Mesendoderm (in vitro differentiated cells): Measurements from ENCODE around the gene GLT8D1.
A peak's percentile ranks its signal among the peaks of the same experiment; 100 is the strongest.

Experiments
- DNase-seq: peaks from one replicate; pipeline ENCODE4 v3.0.0; 2013
- H2AK5ac ChIP-seq: 2 replicates; pipeline ENCODE4 v1.6.1; 2013; ENCODE audit warnings: low read length, inconsistent platforms
- H2BK120ac ChIP-seq: 2 replicates; pipeline ENCODE4 v1.6.1; 2013; ENCODE audit warnings: low read depth, mild to moderate bottlenecking, low read length, moderate library complexity, mixed read lengths
- H2BK15ac ChIP-seq: replicated peaks from 2 replicates; pipeline ENCODE4 v1.6.1; 2013; ENCODE audit warnings: low read depth, mild to moderate bottlenecking, moderate library complexity
- H2BK5ac ChIP-seq: 2 replicates; pipeline ENCODE4 v1.6.1; 2013; ENCODE audit warnings: low read length, inconsistent platforms
- H3K18ac ChIP-seq: 2 replicates; pipeline ENCODE4 v1.6.1; 2013; ENCODE audit warnings: mild to moderate bottlenecking, low read length, mixed read lengths
- H3K23ac ChIP-seq: one replicate; pipeline ENCODE4 v1.6.1; 2013; ENCODE audit warnings: low read length
- H3K27ac ChIP-seq: 2 replicates; pipeline ENCODE4 v1.5.1; 2013; ENCODE audit warnings: low read depth, mild to moderate bottlenecking, inconsistent platforms, low read length, moderate library complexity
- H3K27me3 ChIP-seq: 2 replicates; pipeline ENCODE4 v1.6.1; 2013; ENCODE audit warnings: low read length, control low read depth, mild to moderate bottlenecking, inconsistent platforms; ENCODE audit not compliant: insufficient read depth, poor library complexity
- H3K36me3 ChIP-seq: 2 replicates; pipeline ENCODE4 v1.6.1; 2013; ENCODE audit warnings: low read length, inconsistent platforms; ENCODE audit not compliant: control insufficient read depth, insufficient read depth
- H3K4ac ChIP-seq: one replicate; pipeline ENCODE4 v1.6.1; 2013; ENCODE audit warnings: low read depth, mild to moderate bottlenecking, low read length, moderate library complexity
- H3K4me1 ChIP-seq: 2 replicates; pipeline ENCODE4 v1.6.1; 2013; ENCODE audit warnings: low read depth, low read length, inconsistent platforms; ENCODE audit not compliant: control insufficient read depth
- H3K4me2 ChIP-seq: 2 replicates; pipeline ENCODE4 v1.6.1; 2013; ENCODE audit warnings: low read length
- H3K4me3 ChIP-seq: 2 replicates; pipeline ENCODE4 v1.5.1; 2013; ENCODE audit warnings: mild to moderate bottlenecking, low read length
- H3K56ac ChIP-seq: one replicate; pipeline ENCODE4 v1.6.1; 2013; ENCODE audit warnings: low read length
- H3K79me1 ChIP-seq: 2 replicates; pipeline ENCODE4 v1.6.1; 2013; ENCODE audit warnings: low read length, inconsistent platforms
- H3K79me2 ChIP-seq: 2 replicates; pipeline ENCODE4 v1.6.1; 2013; ENCODE audit warnings: mild to moderate bottlenecking, low read length; ENCODE audit not compliant: control insufficient read depth, insufficient read depth
- H3K9ac ChIP-seq: 2 replicates; pipeline ENCODE4 v1.6.1; 2013; ENCODE audit warnings: low read length, inconsistent platforms
- H4K5ac ChIP-seq: one replicate; pipeline ENCODE4 v1.6.1; 2013; ENCODE audit warnings: low read length
- H4K8ac ChIP-seq: one replicate; pipeline ENCODE4 v1.6.1; 2013; ENCODE audit warnings: low read depth, mild to moderate bottlenecking, control low read depth, low read length, moderate library complexity
- WGBS: extraction: QIAGEN DNeasy Blood & Tissue Kit; methylation state at CpG from one replicate; pipeline ENCODE4 v1.1.7; 2013; ENCODE audit warnings: low lambda C conversion rate, missing lambda C conversion rate; ENCODE audit not compliant: insufficient coverage; ENCODE audit errors: extremely low coverage; 5-methylcytosine and 5-hydroxymethylcytosine counted together

The GLT8D1 gene

DNA sequence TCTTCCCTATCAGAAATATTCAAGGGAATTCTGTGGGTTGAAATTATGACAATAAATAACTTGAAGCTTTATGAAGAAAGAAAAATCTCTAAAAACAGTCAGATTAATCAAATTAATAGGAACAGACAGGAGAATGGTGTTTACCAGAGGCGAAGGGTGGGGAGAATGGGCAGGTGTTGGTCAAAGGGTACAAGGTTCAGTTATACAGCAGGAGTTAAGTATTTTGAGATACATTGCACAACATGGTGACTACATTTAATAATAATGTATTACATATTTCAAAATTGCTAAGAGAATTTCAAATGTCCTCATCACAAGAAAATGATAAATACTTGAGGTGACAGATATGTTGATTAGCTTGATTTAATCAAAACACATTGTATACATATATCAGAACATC lies 18.9 kb upstream of the GLT8D1 start:
- H3K79me2 ChIP-seq = no peaks in the 10 kb centered on the region
- H4K8ac ChIP-seq = no peak overlapping the region
- no peak overlapping the region for H3K4me3 ChIP-seq
- H2BK120ac ChIP-seq = no peak overlapping the region
- H4K5ac ChIP-seq = no peak overlapping the region
- no peak overlapping the region for H2AK5ac ChIP-seq
- no peak overlapping the region for H3K56ac ChIP-seq
- no peaks in the 10 kb centered on the region for H3K27me3 ChIP-seq
- H3K27ac ChIP-seq = no peak overlapping the region
- no peak overlapping the region for H3K4ac ChIP-seq
- no peaks in the 10 kb centered on the region for H3K79me1 ChIP-seq
- H3K18ac ChIP-seq = no peak overlapping the region
- H2BK5ac ChIP-seq = no peak overlapping the region
- no peak overlapping the region for H3K9ac ChIP-seq
- DNase-seq = no peak
- no CpG with 5 or more reads among the region's 1 CpG for WGBS
- H3K36me3 ChIP-seq = no peaks in the 10 kb centered on the region
- H3K23ac ChIP-seq = no peak overlapping the region
- no peak overlapping the region for H3K4me2 ChIP-seq
- H2BK15ac ChIP-seq = no peak overlapping the region
- no peaks in the 10 kb centered on the region for H3K4me1 ChIP-seq

DNA sequence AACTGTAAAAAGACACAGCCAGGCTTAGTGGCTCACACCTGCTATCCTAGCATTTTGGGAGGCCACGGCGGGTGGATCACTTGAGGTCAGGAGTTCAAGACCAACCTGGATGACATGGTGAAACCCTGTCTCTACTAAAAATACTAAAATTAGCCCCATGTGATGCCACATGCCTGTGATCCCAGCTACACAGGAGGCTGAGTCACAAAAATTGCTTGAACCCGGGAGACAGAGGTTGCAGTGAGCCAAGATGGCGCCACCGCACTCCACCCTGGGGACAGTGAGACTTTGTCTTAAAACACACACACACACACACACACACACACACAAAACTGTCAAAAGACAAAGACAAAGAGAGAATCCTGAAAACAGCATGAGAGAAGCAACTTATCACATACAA lies 18.3 kb upstream of the GLT8D1 start:
- no CpG with 5 or more reads among the region's 5 CpGs for WGBS
- H3K9ac ChIP-seq = no peak overlapping the region
- H3K4me1 ChIP-seq = no peaks in the 10 kb centered on the region
- H3K79me1 ChIP-seq = no peaks in the 10 kb centered on the region
- no peak overlapping the region for H2AK5ac ChIP-seq
- no peak overlapping the region for H2BK120ac ChIP-seq
- DNase-seq = peak; percentile 4
- H4K5ac ChIP-seq = no peak overlapping the region
- no peak overlapping the region for H3K18ac ChIP-seq
- H3K23ac ChIP-seq = no peak overlapping the region
- H3K27me3 ChIP-seq = no peaks in the 10 kb centered on the region
- H3K36me3 ChIP-seq = no peaks in the 10 kb centered on the region
- H2BK15ac ChIP-seq = no peak overlapping the region
- no peaks in the 10 kb centered on the region for H3K79me2 ChIP-seq
- H3K4me2 ChIP-seq = no peak overlapping the region
- H2BK5ac ChIP-seq = no peak overlapping the region
- no peak overlapping the region for H3K56ac ChIP-seq
- no peak overlapping the region for H3K27ac ChIP-seq
- H4K8ac ChIP-seq = no peak overlapping the region
- H3K4ac ChIP-seq = no peak overlapping the region
- H3K4me3 ChIP-seq = no peak overlapping the region

DNA sequence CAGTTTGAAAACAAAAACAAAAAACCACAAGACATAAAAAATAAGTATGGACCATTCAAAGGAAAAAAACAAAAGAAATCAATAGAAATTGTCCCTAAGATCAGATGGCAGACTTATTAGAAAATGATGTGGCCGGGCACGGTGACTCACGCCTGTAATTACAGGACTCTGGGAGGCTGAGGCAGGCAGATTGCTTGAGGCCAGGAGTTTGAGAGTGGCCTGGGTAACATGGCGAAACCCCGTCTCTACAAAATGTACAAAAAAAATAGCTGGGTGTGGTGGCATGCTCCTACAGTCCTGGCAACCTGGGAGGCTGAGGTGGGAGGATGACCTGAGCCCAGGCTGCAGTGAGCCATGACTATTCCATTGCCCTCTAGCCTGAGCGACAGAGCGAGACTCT lies 16.9 kb upstream of the GLT8D1 start:
- Histone ChIP-seq H3K4me1 (no peaks in the 10 kb centered on the region), H2BK15ac (no peak overlapping the region), H3K79me2 (no peaks in the 10 kb centered on the region), H3K23ac (no peak overlapping the region), H3K4me3 (no peak overlapping the region), H2AK5ac (no peak overlapping the region), H3K79me1 (no peaks in the 10 kb centered on the region), H4K8ac (no peak overlapping the region), H3K36me3 (no peaks in the 10 kb centered on the region), H2BK5ac (no peak overlapping the region), H3K4ac (no peak overlapping the region), H3K56ac (no peak overlapping the region), H2BK120ac (no peak overlapping the region), H3K27me3 (no peaks in the 10 kb centered on the region), H3K4me2 (no peak overlapping the region), H3K9ac (no peak overlapping the region), H4K5ac (no peak overlapping the region), H3K18ac (no peak overlapping the region), H3K27ac (no peak overlapping the region)
- DNase-seq = no peak
- no CpG with 5 or more reads among the region's 7 CpGs for WGBS

DNA sequence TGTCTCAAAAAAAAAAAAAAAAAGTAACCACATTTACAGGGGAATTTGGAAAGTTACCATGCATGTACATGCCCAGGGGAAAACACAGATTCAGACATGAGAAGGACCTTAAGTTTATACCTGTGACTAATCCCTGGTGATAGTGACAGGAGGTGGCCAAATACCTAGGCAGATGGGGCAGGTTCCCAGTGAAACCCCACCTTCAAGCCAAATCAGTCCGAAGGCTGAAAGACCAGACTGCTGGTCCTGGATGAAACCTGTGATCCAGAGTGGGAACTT lies 16.1 kb upstream of the GLT8D1 start:
- H4K5ac ChIP-seq = no peak overlapping the region
- no peaks in the 10 kb centered on the region for H3K79me2 ChIP-seq
- H4K8ac ChIP-seq = no peak overlapping the region
- H2AK5ac ChIP-seq = no peak overlapping the region
- no peak for DNase-seq
- no peak overlapping the region for H3K27ac ChIP-seq
- no peak overlapping the region for H2BK15ac ChIP-seq
- no peak overlapping the region for H3K56ac ChIP-seq
- H2BK5ac ChIP-seq = no peak overlapping the region
- no peak overlapping the region for H3K23ac ChIP-seq
- no peaks in the 10 kb centered on the region for H3K79me1 ChIP-seq
- H3K4me3 ChIP-seq = no peak overlapping the region
- H3K4me1 ChIP-seq = no peaks in the 10 kb centered on the region
- no peak overlapping the region for H3K4ac ChIP-seq
- H3K36me3 ChIP-seq = no peaks in the 10 kb centered on the region
- H3K9ac ChIP-seq = no peak overlapping the region
- no peak overlapping the region for H2BK120ac ChIP-seq
- H3K18ac ChIP-seq = no peak overlapping the region
- H3K27me3 ChIP-seq = no peaks in the 10 kb centered on the region
- no CpG with 5 or more reads among the region's 1 CpG for WGBS
- H3K4me2 ChIP-seq = no peak overlapping the region

DNA sequence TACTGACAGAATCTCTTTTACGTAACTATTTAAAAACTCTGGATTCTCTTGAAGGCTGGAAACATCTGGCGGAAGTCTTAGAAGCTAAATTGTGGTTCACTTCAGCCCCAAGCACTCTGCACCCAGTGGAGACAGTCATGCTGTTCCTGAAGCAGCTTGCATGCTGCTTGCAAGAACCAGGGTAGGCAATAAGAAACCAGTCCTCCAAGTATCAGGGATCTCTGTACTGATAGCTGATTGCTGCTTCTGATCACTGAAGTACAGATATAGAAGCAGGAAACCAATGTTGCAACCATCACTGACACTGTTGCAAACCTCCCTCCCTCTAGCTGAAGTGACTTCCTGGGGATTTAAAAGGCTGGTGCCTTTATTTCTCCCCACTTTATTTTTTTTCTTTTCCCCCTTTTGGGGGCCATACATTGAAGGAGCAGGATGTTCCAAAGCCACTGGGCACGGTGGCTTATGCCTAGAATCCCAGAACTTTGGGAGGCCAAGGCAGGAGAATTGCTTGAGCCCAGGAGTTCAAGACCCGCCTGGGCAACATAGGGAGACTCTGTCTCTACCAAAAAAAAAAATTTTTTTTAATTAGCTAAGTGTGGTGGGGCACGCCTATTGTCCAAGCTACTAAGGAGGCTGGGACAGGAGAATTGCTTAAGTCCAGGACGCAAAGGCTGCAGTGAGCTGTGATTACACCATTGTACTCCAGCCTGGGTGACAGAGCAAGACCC lies 15.6 kb upstream of the GLT8D1 start:
- no peak for DNase-seq
- H3K9ac ChIP-seq = no peak overlapping the region
- H4K8ac ChIP-seq = no peak overlapping the region
- no peaks in the 10 kb centered on the region for H3K79me2 ChIP-seq
- H3K27ac ChIP-seq = no peak overlapping the region
- no peak overlapping the region for H3K4me3 ChIP-seq
- no peak overlapping the region for H2BK15ac ChIP-seq
- no peaks in the 10 kb centered on the region for H3K4me1 ChIP-seq
- no peaks in the 10 kb centered on the region for H3K36me3 ChIP-seq
- no peak overlapping the region for H3K56ac ChIP-seq
- no CpG with 5 or more reads among the region's 6 CpGs for WGBS
- H2AK5ac ChIP-seq = no peak overlapping the region
- H2BK5ac ChIP-seq = no peak overlapping the region
- H3K23ac ChIP-seq = no peak overlapping the region
- no peak overlapping the region for H2BK120ac ChIP-seq
- no peak overlapping the region for H3K4ac ChIP-seq
- H3K18ac ChIP-seq = no peak overlapping the region
- no peaks in the 10 kb centered on the region for H3K27me3 ChIP-seq
- no peaks in the 10 kb centered on the region for H3K79me1 ChIP-seq
- H4K5ac ChIP-seq = no peak overlapping the region
- H3K4me2 ChIP-seq = no peak overlapping the region

DNA sequence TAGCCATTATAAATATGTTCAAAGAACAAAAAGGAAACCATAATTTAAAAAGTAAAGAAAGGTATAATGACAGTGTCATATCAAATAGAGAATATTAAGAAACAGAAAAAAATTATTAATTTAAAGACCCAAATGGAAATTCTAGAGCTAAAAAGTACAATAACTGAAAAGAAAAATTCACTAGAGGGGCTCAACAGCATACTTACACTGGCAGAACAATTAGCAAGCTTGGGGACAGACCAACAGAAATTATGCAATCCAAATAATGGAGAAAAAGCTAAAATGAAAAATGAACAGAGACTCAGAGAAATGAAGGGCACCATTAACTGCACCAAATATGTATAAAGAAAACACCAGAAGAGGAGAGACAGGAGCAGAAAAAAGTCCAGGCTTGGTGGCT lies 14.0 kb upstream of the GLT8D1 start:
- Histone ChIP-seq H3K4ac (no peak overlapping the region), H3K4me3 (no peak overlapping the region), H2BK120ac (no peak overlapping the region), H4K5ac (no peak overlapping the region), H3K56ac (no peak overlapping the region), H3K79me1 (no peaks in the 10 kb centered on the region), H3K27ac (no peak overlapping the region), H3K27me3 (no peaks in the 10 kb centered on the region), H3K4me1 (no peaks in the 10 kb centered on the region), H2AK5ac (no peak overlapping the region), H2BK5ac (no peak overlapping the region), H2BK15ac (no peak overlapping the region), H3K9ac (no peak overlapping the region), H3K18ac (no peak overlapping the region), H3K23ac (no peak overlapping the region), H3K36me3 (no peaks in the 10 kb centered on the region), H3K4me2 (no peak overlapping the region), H4K8ac (no peak overlapping the region), H3K79me2 (no peaks in the 10 kb centered on the region)
- no peak for DNase-seq
